Activated CD8-positive, alpha-beta T cell treated with anti-CD3 and anti-CD28 coated beads for 36 hours (primary cell): ENCODE measurements around the gene B3GNT5. TPM values are rescaled to one million over a fixed set of nuclear protein-coding genes. Genes with fewer than 3 reads are reported as not detected.

Experiments
- ATAC-seq: fragments of 200-7000 bp; cut with Tn5 transposase; one replicate; pipeline ENCODE4 v1.10.0; 2021; ENCODE audit warnings: mild to moderate bottlenecking, moderate library complexity
- CTCF ChIA-PET: fragments of 350-600 bp; sonication (Branson Sonifier 250); formaldehyde crosslinking; loops from one replicate; lab custom pipeline; 2021; ENCODE audit warnings: antibody characterized with exemption; lab: Charles Lee
- POLR2A ChIA-PET: fragments of 350-600 bp; sonication (Branson Sonifier 250); formaldehyde crosslinking; loops from one replicate; lab custom pipeline; 2021; ENCODE audit warnings: antibody characterized with exemption; lab: Charles Lee
- DNase-seq: peaks from one replicate; pipeline ENCODE4 v3.0.0-alpha.2; 2020
- H3K27ac Mint-ChIP-seq: one replicate; pipeline ENCODE4 v1.8.0; 2021; ENCODE audit warnings: mild to moderate bottlenecking, mixed read lengths
- H3K27me3 Mint-ChIP-seq: one replicate; pipeline ENCODE4 v1.8.0; 2021; ENCODE audit warnings: mixed read lengths
- H3K36me3 Mint-ChIP-seq: one replicate; pipeline ENCODE4 v1.8.0; 2021; ENCODE audit warnings: low read depth, mixed read lengths
- H3K4me1 Mint-ChIP-seq: one replicate; pipeline ENCODE4 v1.8.0; 2021; ENCODE audit warnings: low read depth, mixed read lengths
- H3K4me3 Mint-ChIP-seq: one replicate; pipeline ENCODE4 v1.8.0; 2021; ENCODE audit warnings: mild to moderate bottlenecking, moderate library complexity, mixed read lengths
- H3K9me3 Mint-ChIP-seq: one replicate; pipeline ENCODE4 v1.8.0; 2021; ENCODE audit warnings: mixed read lengths
- CTCF ChIP-seq: fragments of 200-600 bp; IDR thresholded peaks from one replicate; pipeline ENCODE4 v1.8.0; 2022; ENCODE audit warnings: antibody characterized with exemption, mild to moderate bottlenecking
- intact Hi-C: fragments of 100-400 bp; cut with micrococcal nuclease; formaldehyde crosslinking; loops from one replicate; pipeline ENCODE4 v1.10.0; 2022
- total RNA-seq, 2 experiments: library from RNA; stranded (reverse); gene quantifications; one replicate each; pipeline ENCODE4 v1.2.3, GENCODE V29; 2021

The B3GNT5 gene
- total RNA-seq, 2 experiments from 2014 or later, result 25.8 to 26.1 TPM

- intact Hi-C loops, result no loop called here
- ChIA-PET POLR2A (interaction anchor here (0.6 kb wide), 1 partner anchor 100 kb away, joined by 3 read pairs; no protein-coding TSS in a partner anchor), CTCF (interaction anchor here (1.2 kb wide), 1 partner anchor 127 kb away, joined by 3 read pairs; no protein-coding TSS in a partner anchor)
- H3K36me3 Mint-ChIP-seq, result peaks cover 3% of the 10 kb centered on the region
- ATAC-seq, result no peak
- no peaks in the 10 kb centered on the region for H3K9me3 Mint-ChIP-seq
- H3K27me3 Mint-ChIP-seq, result no peaks in the 10 kb centered on the region
- no peak for DNase-seq
- no peak overlapping the region for H3K4me3 Mint-ChIP-seq
- TF ChIP-seq CTCF, result no peak
- H3K4me1 Mint-ChIP-seq, result peaks cover 31% of the 10 kb centered on the region
- no peak overlapping the region for H3K27ac Mint-ChIP-seq
These were observed 57.9 kb downstream of the B3GNT5 start for GRCh38 chr3:183310936-183311335.

GRCh38 chr3:183312433-183312832, 59.4 kb downstream of the B3GNT5 start:
- ChIA-PET CTCF (no interaction called here), POLR2A (no interaction called here)
- DNase-seq (no peak), ATAC-seq (no peak)
- Mint-ChIP-seq H3K36me3 (peaks cover 3% of the 10 kb centered on the region), H3K27me3 (no peaks in the 10 kb centered on the region), H3K4me1 (peaks cover 19% of the 10 kb centered on the region), H3K4me3 (no peak overlapping the region), H3K9me3 (no peaks in the 10 kb centered on the region), H3K27ac (no peak overlapping the region)
- no peak for TF ChIP-seq CTCF
- intact Hi-C loops, result no loop called here

- no peaks in the 10 kb centered on the region for H3K27me3 Mint-ChIP-seq
- DNase-seq (no peak), ATAC-seq (no peak)
- intact Hi-C loops, result no loop called here
- ChIA-PET CTCF (no interaction called here), POLR2A (interaction anchor here (0.9 to 1.2 kb wide), 2 partner anchors 28 to 98 kb away, joined by 3 read pairs; no protein-coding TSS in a partner anchor)
- H3K4me1 Mint-ChIP-seq, result peaks cover 13% of the 10 kb centered on the region
- no peak for TF ChIP-seq CTCF
- H3K9me3 Mint-ChIP-seq, result no peaks in the 10 kb centered on the region
- H3K27ac Mint-ChIP-seq, result no peak overlapping the region
- no peak overlapping the region for H3K4me3 Mint-ChIP-seq
- peaks cover 3% of the 10 kb centered on the region for H3K36me3 Mint-ChIP-seq
These were observed 60.3 kb downstream of the B3GNT5 start for GRCh38 chr3:183313351-183313750.

- CTCF ChIA-PET, result interaction anchor here (1.2 kb wide), 1 partner anchor 191 kb away, joined by 3 read pairs; no protein-coding TSS in a partner anchor
- POLR2A ChIA-PET, result interaction anchor here (0.8 to 1.2 kb wide), 2 partner anchors 28 to 59 kb away, joined by 3 read pairs; no protein-coding TSS in a partner anchor
- Mint-ChIP-seq H3K36me3 (peaks cover 3% of the 10 kb centered on the region), H3K27ac (no peak overlapping the region), H3K4me3 (no peak overlapping the region), H3K9me3 (no peaks in the 10 kb centered on the region), H3K27me3 (no peaks in the 10 kb centered on the region), H3K4me1 (peaks cover 12% of the 10 kb centered on the region)
- TF ChIP-seq CTCF, result no peak
- ATAC-seq (no peak), DNase-seq (no peak)
- intact Hi-C loops, result no loop called here
These were observed 60.7 kb downstream of the B3GNT5 start for GRCh38 chr3:183313764-183314163.

- TF ChIP-seq CTCF, result no peak
- no peak for DNase-seq
- peaks cover 18% of the 10 kb centered on the region for H3K4me1 Mint-ChIP-seq
- ATAC-seq, result no peak
- no peaks in the 10 kb centered on the region for H3K27me3 Mint-ChIP-seq
- H3K4me3 Mint-ChIP-seq, result no peak overlapping the region
- ChIA-PET POLR2A (no interaction called here), CTCF (interaction anchor here (1.1 kb wide), 1 partner anchor 66 kb away, joined by 4 read pairs; no protein-coding TSS in a partner anchor)
- H3K36me3 Mint-ChIP-seq, result peaks cover under 1% of the 10 kb centered on the region
- no peak overlapping the region for H3K27ac Mint-ChIP-seq
- no peaks in the 10 kb centered on the region for H3K9me3 Mint-ChIP-seq
- intact Hi-C loops, result no loop called here
These were observed 62.7 kb downstream of the B3GNT5 start for GRCh38 chr3:183315739-183316138.
